HG02642 (cell line): ENCODE measurements around the gene CFAP69.
"Not testable (repeated sequence)": the region's sequence is repeated elsewhere in the genome, so short reads cannot be mapped to it uniquely, and the experiment has no call there.

Experiments used
- ATAC-seq: cut with Tn5 transposase; IDR thresholded peaks from one replicate; pipeline ENCODE4 v1.9.1; 2021; ENCODE audit warnings: mild to moderate bottlenecking; ENCODE audit not compliant: unreplicated experiment, poor library complexity

CFAP69 gene

DNA sequence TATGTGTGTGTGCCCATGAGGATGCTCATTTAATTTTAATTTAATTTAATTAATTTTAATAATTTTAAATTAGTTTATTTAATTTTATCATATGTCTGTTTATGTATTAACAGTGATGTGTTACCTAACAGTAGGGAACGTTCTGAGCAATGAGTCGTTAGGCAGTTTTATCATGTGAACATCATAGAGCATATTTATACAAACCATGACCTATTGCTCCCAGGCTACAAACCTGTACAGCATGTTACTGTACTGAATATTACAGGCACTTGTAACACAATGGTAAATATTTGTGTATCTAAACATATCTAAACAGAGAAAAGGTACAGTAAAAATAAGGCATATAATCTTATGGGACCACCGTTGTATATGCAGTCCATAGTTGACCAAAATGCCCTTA, 13.7 kb upstream of the CFAP69 start:
- ATAC-seq: no peak

- no peak for ATAC-seq
These were observed 12.5 kb upstream of the CFAP69 start for GRCh38 chr7:90232430-90232829.

DNA sequence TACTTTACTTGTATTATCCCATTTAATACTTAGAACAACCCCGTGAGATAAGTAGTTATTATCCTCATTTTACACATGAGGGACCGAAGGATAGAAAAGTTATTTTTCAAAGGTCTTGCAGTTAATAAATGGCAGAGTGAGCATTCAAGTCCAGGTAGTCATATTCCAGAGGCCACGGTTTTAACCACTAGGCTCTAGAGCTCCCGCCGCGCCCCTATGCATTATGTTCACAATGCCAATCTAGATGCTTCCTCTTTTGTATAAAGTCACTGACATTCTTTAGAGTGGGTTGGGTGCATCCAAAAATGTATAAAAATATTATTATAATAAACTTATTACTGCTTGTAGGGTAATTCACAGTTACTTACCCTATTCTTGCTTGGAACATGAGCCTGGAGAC, 11.4 kb upstream of the CFAP69 start:
- ATAC-seq: no peak

DNA sequence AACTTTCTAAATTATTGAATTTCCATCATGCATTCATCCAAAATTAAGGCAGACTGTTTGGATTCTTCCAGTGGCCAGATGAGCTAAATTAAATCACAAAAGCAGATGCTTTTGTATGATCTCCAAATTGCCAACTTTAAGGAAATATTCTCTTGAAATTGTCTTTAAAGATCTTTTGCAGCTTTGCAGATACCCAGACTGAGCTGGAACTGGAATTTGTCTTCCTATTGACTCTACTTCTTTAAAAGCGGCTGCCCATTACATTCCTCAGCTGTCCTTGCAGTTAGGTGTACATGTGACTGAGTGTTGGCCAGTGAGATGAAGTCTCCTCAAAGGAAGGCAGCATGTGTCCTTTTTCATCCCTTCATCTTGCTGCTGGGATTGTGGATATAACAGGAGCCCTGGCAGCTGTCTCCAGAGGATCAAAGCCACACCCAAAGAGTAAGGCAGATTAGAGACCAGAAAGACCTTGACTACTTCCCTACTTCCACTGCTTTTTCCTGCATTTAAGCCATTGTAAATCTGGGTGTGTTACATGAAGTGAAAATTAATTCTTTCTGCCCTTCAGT, 8.2 kb upstream of the CFAP69 start:
- no peak for ATAC-seq

DNA sequence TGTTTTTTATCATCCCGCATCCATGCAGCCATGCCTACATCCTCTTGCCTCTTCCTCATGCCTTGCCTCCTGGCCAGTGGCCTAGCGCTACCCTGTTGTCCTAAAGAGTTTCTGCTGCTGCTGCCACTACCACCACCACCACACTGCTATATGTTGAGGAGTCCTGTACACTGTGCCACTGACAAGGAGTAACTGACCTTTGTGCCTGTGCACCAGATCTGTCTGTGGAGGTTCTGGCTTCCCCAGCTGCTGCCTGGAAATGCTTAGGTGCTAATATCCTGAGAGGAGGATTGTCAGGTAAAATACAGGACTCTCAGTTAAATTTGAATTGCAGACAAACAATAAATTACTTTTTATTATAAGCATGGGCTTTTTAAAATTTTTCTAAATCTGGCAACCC, 7.0 kb upstream of the CFAP69 start:
- no peak for ATAC-seq

DNA sequence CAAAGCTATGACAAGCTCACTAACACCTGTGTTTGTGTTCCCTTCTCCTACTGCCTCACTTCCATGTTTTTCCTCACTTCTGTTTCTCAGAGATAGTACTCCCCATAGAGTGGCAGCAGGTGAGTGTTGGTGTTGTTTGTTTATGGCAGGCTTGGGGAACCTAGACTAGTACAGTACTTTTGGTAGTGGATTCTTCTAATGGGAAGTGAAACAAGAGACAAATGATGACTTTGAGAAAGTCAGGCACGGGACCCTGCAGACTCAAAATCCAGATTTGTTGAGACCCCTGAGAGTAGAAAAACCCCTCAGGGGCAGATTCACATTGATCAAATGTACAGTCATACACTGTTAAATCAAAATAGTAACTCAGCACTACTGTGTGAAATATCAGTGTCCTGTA, 6.4 kb upstream of the CFAP69 start:
- no peak for ATAC-seq

GRCh38 chr7:90239050-90239449, 5.9 kb upstream of the CFAP69 start:
- no peak for ATAC-seq

DNA sequence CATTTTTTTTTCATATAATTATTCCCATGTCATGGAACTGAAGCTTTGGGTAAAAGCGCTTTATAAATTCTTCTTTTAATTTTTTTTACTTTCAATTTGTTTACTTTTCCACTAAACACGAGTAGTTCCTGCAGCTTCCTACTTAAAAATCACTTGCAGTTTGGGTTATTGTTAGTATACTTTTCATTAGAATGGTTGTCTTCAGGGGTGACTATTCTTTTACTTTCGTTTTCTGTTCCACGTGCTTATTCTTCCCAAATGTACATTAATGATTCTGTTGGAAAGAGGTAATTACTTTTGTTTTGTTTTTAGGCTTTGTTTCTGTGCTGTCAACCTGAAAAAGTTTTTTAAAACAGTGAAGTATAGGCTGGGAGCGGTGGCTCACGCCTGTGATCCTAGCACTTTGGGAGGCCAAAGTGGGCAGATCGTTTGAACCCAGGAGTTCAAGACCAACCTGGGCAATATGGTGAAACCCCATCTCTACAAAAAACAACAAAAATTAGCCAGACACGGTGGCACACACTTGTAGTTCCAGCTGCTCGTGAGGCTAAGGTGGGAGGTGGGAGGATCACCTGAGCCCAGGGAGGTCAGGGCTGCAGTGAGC, 5.2 kb upstream of the CFAP69 start:
- ATAC-seq: no peak

DNA sequence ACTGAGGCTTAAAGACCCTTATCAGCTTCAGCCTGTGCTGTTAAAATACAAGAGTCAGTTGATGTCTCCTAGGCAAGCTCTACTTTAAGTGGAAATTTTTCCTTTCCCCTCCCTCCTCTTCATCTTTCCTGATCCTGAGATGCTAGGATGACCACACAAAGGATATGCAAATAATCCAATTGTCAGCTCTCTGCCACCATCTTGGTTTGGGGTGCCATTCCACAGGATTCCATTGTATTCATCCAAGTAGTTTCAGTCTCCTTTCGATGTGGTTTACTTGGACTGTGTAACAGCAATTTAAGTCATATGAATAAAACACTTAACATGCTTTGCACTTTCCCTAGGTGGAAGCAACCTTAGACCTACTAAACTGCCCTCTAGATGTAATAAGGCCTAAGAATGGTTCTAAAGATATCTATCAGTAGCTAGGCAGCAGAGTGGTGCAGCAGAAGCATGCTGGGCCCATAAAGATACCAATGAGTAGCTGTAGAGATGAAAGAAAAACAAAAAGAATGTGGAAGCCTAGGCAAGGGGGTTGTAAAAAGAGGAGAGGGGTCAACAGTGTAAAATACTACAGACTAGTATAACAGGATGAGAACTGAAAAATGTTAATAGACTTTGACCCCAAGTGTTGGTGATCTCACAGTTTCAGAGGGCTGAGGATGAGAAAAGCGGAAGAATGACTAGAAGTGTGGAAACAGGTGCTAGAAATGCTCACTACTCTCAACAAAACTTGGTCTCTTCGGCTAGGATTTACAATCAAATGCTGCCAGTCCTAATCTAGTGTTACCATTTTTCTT, 2.4 kb upstream of the CFAP69 start:
- ATAC-seq: peak; percentile 41

GRCh38 chr7:90243556-90243955, 1.4 kb upstream of the CFAP69 start:
- ATAC-seq: no peak

DNA sequence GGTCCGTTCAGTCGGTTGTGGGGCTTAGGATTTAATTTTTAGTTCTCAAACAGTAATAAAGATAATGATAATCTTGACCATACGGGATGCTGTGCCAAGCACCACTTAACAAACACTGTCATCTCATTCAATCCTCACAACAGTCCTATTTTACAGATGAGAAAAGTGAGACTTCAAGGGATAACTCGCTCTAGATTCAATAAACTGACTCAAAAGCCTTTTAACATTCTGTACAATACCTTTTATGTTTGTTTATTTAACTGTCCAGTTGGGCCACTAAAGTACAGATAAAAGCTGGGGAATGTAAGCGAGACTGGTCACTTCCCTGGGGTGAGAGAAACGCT, 437 bp upstream of the CFAP69 start:
- no peak for ATAC-seq

GRCh38 chr7:90246171-90246570, 1.2 kb downstream of the CFAP69 start:
- no peak for ATAC-seq

DNA sequence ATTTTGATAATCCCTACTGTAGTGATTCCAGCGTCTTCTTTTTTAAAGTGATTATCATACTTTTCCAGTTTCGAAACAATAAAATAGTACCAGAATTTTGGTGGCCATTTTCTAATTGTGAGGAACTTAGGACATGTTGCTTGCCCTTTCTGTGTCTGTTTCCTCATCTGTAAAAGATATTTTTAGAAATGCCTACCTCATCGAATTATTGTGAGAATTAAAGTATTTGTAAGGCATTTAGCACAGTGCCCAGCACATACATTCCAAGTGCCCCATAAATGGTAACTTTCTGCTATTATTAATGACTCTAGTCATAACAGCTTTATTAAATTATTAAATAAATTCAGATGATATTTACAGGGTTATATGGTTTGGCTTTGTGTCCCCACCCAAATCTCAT, 3.7 kb downstream of the CFAP69 start:
- ATAC-seq: no peak

DNA sequence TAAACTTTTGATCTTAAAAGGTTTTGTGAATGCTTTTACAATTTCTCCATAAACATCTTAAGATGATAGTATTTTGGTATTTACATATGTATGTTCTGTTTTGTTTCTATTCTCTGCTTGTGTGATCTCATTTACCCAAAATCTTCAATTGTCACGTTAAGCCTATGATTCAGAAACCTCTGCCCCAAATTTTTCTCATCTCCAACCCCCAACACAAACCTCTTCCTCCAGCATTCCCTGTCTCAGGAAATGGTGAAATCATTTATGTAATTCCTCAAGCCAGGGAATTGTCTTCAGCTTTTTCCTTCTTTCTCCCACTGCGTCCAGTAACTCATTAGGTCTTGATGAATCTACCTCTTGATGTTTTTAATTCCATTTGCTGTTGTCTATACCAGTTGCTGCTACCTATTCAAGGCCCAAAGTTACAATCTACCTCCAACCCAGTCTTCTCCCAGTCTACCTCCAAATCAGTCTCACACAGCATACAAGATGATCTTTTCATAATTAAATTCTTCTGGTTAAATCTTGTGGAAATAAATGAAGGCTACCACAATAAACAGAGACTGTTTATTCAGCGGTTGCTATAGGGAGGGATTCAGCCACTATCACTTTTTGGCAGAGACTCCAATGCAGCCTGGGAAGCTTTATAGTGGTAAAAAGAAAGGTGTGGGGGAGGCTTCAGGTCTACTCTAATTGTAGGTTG, 5.8 kb downstream of the CFAP69 start:
- ATAC-seq: no peak

DNA sequence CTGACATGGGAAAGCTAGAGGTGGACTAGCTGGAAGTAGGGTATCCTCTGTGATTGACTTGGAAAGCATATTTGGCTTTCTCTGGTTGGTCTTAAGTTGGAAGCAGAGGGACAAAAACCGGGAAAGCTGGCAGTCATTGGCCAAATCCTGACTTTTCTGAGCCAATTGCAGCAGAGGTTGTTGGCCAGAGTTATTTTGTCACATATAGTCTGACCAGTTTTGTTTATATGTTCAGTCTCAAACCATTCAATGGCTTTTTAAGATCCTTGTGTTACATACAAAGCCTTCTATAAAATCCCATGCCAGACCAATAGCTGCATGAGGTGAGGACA, 6.3 kb downstream of the CFAP69 start:
- no peak for ATAC-seq

GRCh38 chr7:90256011-90256410, 11.0 kb downstream of the CFAP69 start:
- ATAC-seq: not testable (repeated sequence)

DNA sequence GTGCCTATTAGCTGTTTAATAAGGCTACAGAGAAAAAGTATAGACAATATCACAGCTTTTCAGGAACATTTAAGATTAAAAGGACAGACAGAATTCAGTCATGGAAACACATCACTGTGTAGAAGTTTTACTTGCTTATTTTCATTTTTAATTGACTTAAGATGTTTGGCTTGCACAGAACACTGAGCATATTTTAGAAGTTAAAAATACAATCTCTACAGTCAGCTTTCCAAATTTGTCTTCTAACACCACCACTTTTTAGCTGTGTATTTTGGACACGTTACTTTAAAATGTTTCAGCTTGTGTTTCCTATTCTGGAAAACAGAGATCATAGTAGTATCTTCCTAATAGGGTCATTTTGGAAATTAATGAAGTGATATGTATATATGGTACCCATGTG, 11.8 kb downstream of the CFAP69 start:
- ATAC-seq: no peak

- ATAC-seq: no peak
These were observed 16.5 kb downstream of the CFAP69 start for GRCh38 chr7:90261441-90261840.

- peak; percentile 55 for ATAC-seq
These were observed 17.5 kb downstream of the CFAP69 start for GRCh38 chr7:90262438-90262837.

GRCh38 chr7:90266808-90267207, 21.8 kb downstream of the CFAP69 start:
- ATAC-seq: no peak

DNA sequence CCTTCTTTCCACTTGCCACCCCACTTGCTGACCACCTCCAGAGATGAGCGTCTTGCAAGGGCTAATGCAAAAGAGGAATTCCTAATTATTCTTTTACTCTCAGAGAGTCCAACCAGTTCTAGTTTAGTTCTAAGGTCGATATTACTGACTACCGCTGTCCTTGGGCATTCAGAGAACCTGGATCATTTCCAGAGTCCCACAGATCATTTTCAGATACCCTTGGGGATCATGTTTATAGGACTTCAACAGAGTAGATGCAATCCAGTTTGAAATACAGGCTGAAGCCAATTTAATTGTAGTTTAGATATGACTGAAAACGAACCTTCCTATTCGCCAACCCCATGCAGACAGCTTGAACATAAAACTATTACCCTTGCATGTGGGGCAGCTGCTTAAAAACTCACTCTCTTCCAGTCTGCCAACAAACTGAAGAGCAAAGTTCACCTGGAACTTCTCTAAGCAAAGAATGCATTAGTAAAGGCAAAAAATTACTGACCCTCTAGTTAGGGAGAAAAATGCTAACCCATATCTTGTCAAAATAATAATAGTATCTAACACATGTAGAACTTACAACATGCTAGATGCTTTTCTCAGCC, 22.4 kb downstream of the CFAP69 start:
- ATAC-seq: no peak
